Activated B cell treated with CpG ODN at 0.5 μM for 24 hours (primary cell): Measurements from ENCODE around the gene CALM3. TPM values are rescaled to one million over a fixed set of nuclear protein-coding genes. Genes with fewer than 3 reads are reported as not detected.

Experiments used
- ATAC-seq: fragments of 200-7000 bp; cut with Tn5 transposase; one replicate; pipeline ENCODE4 v1.10.0; 2021; ENCODE audit warnings: low read depth, mild to moderate bottlenecking, moderate library complexity
- CTCF ChIA-PET: fragments of 350-600 bp; sonication (Branson Sonifier 250); formaldehyde crosslinking; loops from one replicate; lab custom pipeline; 2021; ENCODE audit warnings: antibody characterized with exemption; lab: Charles Lee
- POLR2A ChIA-PET: fragments of 350-600 bp; sonication (Branson Sonifier 250); formaldehyde crosslinking; loops from one replicate; lab custom pipeline; 2021; ENCODE audit warnings: antibody characterized with exemption; lab: Charles Lee
- DNase-seq: peaks from one replicate; pipeline ENCODE4 v3.0.0; 2022
- H3K27ac Mint-ChIP-seq: one replicate; pipeline ENCODE4 v1.8.0; 2020; ENCODE audit warnings: mixed read lengths
- H3K27me3 Mint-ChIP-seq: one replicate; pipeline ENCODE4 v1.8.0; 2021; ENCODE audit warnings: mixed read lengths
- H3K36me3 Mint-ChIP-seq: one replicate; pipeline ENCODE4 v1.8.0; 2021; ENCODE audit warnings: low read depth, mixed read lengths
- H3K4me1 Mint-ChIP-seq: one replicate; pipeline ENCODE4 v1.8.0; 2021; ENCODE audit warnings: mixed read lengths
- H3K4me3 Mint-ChIP-seq: one replicate; pipeline ENCODE4 v1.8.0; 2020; ENCODE audit warnings: mild to moderate bottlenecking, mixed read lengths
- H3K9me3 Mint-ChIP-seq: one replicate; pipeline ENCODE4 v1.8.0; 2020; ENCODE audit warnings: mixed read lengths
- intact Hi-C: fragments of 100-400 bp; cut with micrococcal nuclease; formaldehyde crosslinking; loops from one replicate; pipeline ENCODE4 v1.15.1; 2024
- total RNA-seq: library from RNA; stranded (reverse); gene quantifications from 2 replicates; pipeline ENCODE4 v1.2.3, GENCODE V29; 2022
- TF ChIP-seq, protein P1 (sequence below): fragments of 200-600 bp; IDR thresholded peaks from one replicate; pipeline ENCODE4 v1.8.0; 2022; ENCODE audit warnings: antibody characterized with exemption, mild to moderate bottlenecking

Gene CALM3
- total RNA-seq, 1 donor from 2014 or later, result 174 TPM

DNA sequence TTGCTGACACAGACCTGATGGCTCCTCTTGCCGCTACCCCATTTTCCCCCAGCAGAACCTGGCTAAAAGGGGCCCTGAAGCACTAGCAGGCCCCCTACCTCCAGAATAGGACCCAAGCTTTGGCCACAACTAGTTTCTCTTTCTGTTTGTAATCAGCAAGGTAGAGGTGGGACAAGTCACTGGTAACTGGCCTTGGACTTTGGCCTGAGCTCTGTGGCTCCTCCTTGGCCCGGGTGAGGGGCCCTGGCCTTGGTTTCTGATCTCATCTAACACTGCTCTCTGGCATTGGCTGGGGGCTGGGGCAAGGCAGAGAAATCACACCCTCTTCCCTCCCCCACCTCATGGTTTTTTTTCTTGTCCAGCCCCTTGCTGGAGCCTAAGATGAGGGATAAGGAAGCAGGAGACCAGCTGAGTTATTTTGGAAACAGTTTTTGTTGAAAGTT lies 2.1 kb downstream of the CALM3 start:
- Mint-ChIP-seq H3K9me3 (peaks cover 5% of the 10 kb centered on the region), H3K27me3 (no peaks in the 10 kb centered on the region), H3K36me3 (peaks cover 37% of the 10 kb centered on the region), H3K4me1 (peaks cover 30% of the 10 kb centered on the region), H3K4me3 (peak overlapping the region; percentile 99), H3K27ac (peak overlapping the region; percentile 12)
- ChIA-PET POLR2A (interaction anchor here (0.5 to 4.3 kb wide), 4 partner anchors 9 to 58 kb away, joined by 6 to 69 read pairs (median 48); partner anchors contain the start of gene DACT3), CTCF (interaction anchor here (1.1 to 5.3 kb wide), 5 partner anchors 9 to 126 kb away, joined by 3 to 33 read pairs (median 6); partner anchors contain the start of gene DACT3)
- TF ChIP-seq, protein P1, sequence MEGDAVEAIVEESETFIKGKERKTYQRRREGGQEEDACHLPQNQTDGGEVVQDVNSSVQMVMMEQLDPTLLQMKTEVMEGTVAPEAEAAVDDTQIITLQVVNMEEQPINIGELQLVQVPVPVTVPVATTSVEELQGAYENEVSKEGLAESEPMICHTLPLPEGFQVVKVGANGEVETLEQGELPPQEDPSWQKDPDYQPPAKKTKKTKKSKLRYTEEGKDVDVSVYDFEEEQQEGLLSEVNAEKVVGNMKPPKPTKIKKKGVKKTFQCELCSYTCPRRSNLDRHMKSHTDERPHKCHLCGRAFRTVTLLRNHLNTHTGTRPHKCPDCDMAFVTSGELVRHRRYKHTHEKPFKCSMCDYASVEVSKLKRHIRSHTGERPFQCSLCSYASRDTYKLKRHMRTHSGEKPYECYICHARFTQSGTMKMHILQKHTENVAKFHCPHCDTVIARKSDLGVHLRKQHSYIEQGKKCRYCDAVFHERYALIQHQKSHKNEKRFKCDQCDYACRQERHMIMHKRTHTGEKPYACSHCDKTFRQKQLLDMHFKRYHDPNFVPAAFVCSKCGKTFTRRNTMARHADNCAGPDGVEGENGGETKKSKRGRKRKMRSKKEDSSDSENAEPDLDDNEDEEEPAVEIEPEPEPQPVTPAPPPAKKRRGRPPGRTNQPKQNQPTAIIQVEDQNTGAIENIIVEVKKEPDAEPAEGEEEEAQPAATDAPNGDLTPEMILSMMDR, result no peak
- DNase-seq, result no peak
- intact Hi-C loops, result no loop called here
- no peak for ATAC-seq

DNA sequence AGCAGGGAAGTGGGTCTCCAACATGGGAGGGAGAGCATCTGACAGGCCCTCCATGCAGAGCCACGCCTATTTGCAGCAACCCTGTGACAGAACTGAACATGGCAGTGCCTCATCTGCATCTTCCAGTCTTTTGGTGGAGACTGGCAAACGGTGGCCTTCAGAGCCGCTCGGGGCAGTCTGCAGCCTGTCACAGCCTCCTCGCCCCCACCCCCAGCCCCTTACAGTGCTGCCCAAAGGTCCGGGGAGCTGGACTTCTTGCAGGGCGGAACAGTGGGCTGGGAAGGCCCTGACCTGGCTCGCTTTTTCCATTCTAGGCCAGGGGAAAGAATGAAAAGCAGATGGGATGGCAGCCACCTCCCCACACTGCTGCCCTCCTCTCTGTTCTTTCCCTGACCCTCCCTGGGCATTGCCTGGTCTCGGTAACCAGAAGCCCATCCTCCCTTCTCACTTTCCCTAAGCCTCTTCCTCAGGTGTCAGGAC lies 2.7 kb downstream of the CALM3 start:
- no peak overlapping the region for H3K4me3 Mint-ChIP-seq
- intact Hi-C loops, result no loop called here
- peaks cover 3% of the 10 kb centered on the region for H3K9me3 Mint-ChIP-seq
- peaks cover 30% of the 10 kb centered on the region for H3K4me1 Mint-ChIP-seq
- no peak for ATAC-seq
- CTCF ChIA-PET, result interaction anchor here (1.1 to 5.3 kb wide), 4 partner anchors 8 to 63 kb away, joined by 3 to 33 read pairs (median 8); partner anchors contain the start of gene DACT3
- TF ChIP-seq, protein P1, result no peak
- POLR2A ChIA-PET, result interaction anchor here (0.5 to 4.3 kb wide), 2 partner anchors 15 to 57 kb away, joined by 6 to 58 read pairs; partner anchors contain the start of gene DACT3
- DNase-seq, result no peak
- no peaks in the 10 kb centered on the region for H3K27me3 Mint-ChIP-seq
- H3K27ac Mint-ChIP-seq, result no peak overlapping the region
- peaks cover 42% of the 10 kb centered on the region for H3K36me3 Mint-ChIP-seq

DNA sequence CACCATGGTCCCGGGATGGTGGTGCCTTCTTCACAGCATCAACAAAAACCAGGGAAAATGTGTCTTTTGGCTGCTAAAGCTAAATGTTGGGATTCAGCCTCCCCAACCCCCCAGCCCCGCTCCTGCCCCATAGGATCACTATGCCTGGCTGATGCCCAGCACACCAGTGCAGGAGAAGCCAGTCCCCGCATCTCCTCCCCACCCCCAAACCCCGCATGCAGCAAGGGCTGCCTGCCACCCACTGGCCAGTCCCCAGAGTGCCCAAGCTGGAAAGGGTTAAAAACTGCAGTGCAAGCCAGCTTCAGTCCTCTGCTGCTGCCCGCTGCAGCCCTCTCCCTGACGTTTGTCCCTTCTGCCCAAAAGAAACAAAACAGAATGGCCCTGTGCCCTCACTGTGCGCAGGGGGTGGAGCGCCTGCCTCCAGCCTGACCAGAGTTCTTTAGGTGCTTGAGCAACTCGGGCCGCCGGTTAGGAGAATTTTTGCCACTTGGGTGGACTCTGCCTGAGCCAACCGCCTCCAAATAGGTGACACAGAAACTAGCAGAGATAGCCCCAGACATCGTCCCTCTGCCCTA lies 3.7 kb downstream of the CALM3 start:
- Mint-ChIP-seq H3K27ac (no peak overlapping the region), H3K36me3 (peaks cover 53% of the 10 kb centered on the region), H3K4me1 (peaks cover 30% of the 10 kb centered on the region), H3K4me3 (no peak overlapping the region), H3K9me3 (no peaks in the 10 kb centered on the region), H3K27me3 (no peaks in the 10 kb centered on the region)
- ChIA-PET CTCF (interaction anchor here (1.2 to 5.3 kb wide), 3 partner anchors 9 to 57 kb away, joined by 3 to 33 read pairs (median 4); partner anchors contain the start of gene DACT3), POLR2A (no interaction called here)
- ATAC-seq, result no peak
- TF ChIP-seq, protein P1, result no peak
- intact Hi-C loops, result no loop called here
- DNase-seq, result no peak

GRCh38 chr19:46605356-46605821 lies 4.3 kb downstream of the CALM3 start:
- Mint-ChIP-seq H3K36me3 (peaks cover 52% of the 10 kb centered on the region), H3K4me3 (no peak overlapping the region), H3K27me3 (no peaks in the 10 kb centered on the region), H3K9me3 (no peaks in the 10 kb centered on the region), H3K4me1 (peaks cover 27% of the 10 kb centered on the region), H3K27ac (no peak overlapping the region)
- ATAC-seq (no peak), DNase-seq (no peak)
- intact Hi-C loops, result no loop called here
- POLR2A ChIA-PET, result interaction anchor here (3.1 kb wide), 1 partner anchor 56 kb away, joined by 14 read pairs; the partner anchor contains the start of gene DACT3
- CTCF ChIA-PET, result interaction anchor here (1.2 to 1.5 kb wide), 2 partner anchors 9 to 11 kb away, joined by 3 to 4 read pairs; no protein-coding TSS in a partner anchor
- TF ChIP-seq, protein P1, result no peak

GRCh38 chr19:46606019-46606418 lies 4.9 kb downstream of the CALM3 start:
- Mint-ChIP-seq H3K4me3 (no peak overlapping the region), H3K27ac (no peak overlapping the region), H3K27me3 (no peaks in the 10 kb centered on the region), H3K4me1 (peaks cover 30% of the 10 kb centered on the region), H3K9me3 (no peaks in the 10 kb centered on the region), H3K36me3 (peaks cover 51% of the 10 kb centered on the region)
- no peak for ATAC-seq
- ChIA-PET CTCF (interaction anchor here (0.8 to 1.5 kb wide), 3 partner anchors 8 to 68 kb away, joined by 3 to 4 read pairs (median 4); partner anchors contain the start of gene DACT3), POLR2A (interaction anchor here (3.1 kb wide), 1 partner anchor 56 kb away, joined by 14 read pairs; the partner anchor contains the start of gene DACT3)
- intact Hi-C loops, result no loop called here
- TF ChIP-seq, protein P1, result no peak
- no peak for DNase-seq
